Chondrocyte (in vitro differentiated cells): Measurements from ENCODE around the gene TBCE. TPM values are rescaled to one million over a fixed set of nuclear protein-coding genes. Genes with fewer than 3 reads are reported as not detected.

ENCODE experiments used
- DNase-seq: peaks from one replicate; pipeline ENCODE4 v3.0.0; 2021; ENCODE audit warnings: mixed read lengths, low spot score
- H3K27ac Mint-ChIP-seq: one replicate; pipeline ENCODE4 v1.8.0; 2021; ENCODE audit warnings: mild to moderate bottlenecking, moderate library complexity, mixed read lengths; ENCODE audit not compliant: unreplicated experiment
- H3K27me3 Mint-ChIP-seq: 2 replicates; pipeline ENCODE4 v1.8.0; 2021; ENCODE audit warnings: low read depth, mixed read lengths
- H3K36me3 Mint-ChIP-seq: 2 replicates; pipeline ENCODE4 v1.8.0; 2021; ENCODE audit warnings: low read depth, mixed read lengths
- H3K4me1 Mint-ChIP-seq: 2 replicates; pipeline ENCODE4 v1.8.0; 2021; ENCODE audit warnings: low read depth, mild to moderate bottlenecking, mixed read lengths
- H3K4me3 Mint-ChIP-seq: one replicate; pipeline ENCODE4 v1.8.0; 2021; ENCODE audit warnings: mild to moderate bottlenecking, moderate library complexity, mixed read lengths; ENCODE audit not compliant: unreplicated experiment
- H3K9me3 Mint-ChIP-seq: 2 replicates; pipeline ENCODE4 v1.8.0; 2021; ENCODE audit warnings: low read depth, mixed read lengths
- total RNA-seq: library from RNA; stranded (reverse); gene quantifications from 3 replicates; pipeline ENCODE4 v1.2.1, GENCODE V29; 2021
- TF ChIP-seq, protein P1 (sequence below): fragments of 200-600 bp; sonication (generic); IDR thresholded peaks from 2 replicates; pipeline ENCODE4 v1.5.0; 2021; ENCODE audit warnings: antibody characterized with exemption, mild to moderate bottlenecking, moderate library complexity

The TBCE gene
- total RNA-seq, 1 donor from 2014 or later = 23.2 TPM

- H3K27me3 Mint-ChIP-seq = no peaks in the 10 kb centered on the region
- peaks cover 29% of the 10 kb centered on the region for H3K4me1 Mint-ChIP-seq
- no peak within 1 kb of the TSS for H3K27ac Mint-ChIP-seq
- no peaks in the 10 kb centered on the region for H3K9me3 Mint-ChIP-seq
- H3K4me3 Mint-ChIP-seq = no peak within 1 kb of the TSS
- TF ChIP-seq, protein P1, sequence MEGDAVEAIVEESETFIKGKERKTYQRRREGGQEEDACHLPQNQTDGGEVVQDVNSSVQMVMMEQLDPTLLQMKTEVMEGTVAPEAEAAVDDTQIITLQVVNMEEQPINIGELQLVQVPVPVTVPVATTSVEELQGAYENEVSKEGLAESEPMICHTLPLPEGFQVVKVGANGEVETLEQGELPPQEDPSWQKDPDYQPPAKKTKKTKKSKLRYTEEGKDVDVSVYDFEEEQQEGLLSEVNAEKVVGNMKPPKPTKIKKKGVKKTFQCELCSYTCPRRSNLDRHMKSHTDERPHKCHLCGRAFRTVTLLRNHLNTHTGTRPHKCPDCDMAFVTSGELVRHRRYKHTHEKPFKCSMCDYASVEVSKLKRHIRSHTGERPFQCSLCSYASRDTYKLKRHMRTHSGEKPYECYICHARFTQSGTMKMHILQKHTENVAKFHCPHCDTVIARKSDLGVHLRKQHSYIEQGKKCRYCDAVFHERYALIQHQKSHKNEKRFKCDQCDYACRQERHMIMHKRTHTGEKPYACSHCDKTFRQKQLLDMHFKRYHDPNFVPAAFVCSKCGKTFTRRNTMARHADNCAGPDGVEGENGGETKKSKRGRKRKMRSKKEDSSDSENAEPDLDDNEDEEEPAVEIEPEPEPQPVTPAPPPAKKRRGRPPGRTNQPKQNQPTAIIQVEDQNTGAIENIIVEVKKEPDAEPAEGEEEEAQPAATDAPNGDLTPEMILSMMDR = no peak
- H3K36me3 Mint-ChIP-seq = no peaks in the 10 kb centered on the region
- DNase-seq = peak; percentile 98
Measured at GRCh38 chr1:235328271-235329138, 38.7 kb upstream of the TBCE start, which contains the start of gene GGPS1. Gene GGPS1, plus strand, starts transcription at chr1:235328570. Its CDS starts 6,695 bp downstream, at chr1:235335265.

- no peaks in the 10 kb centered on the region for H3K9me3 Mint-ChIP-seq
Measured at GRCh38 chr1:235329139-235329902, 37.9 kb upstream of the TBCE start.

GRCh38 chr1:235330918-235331285 is 36.3 kb upstream of the TBCE start:
- no peak overlapping the region for H3K27ac Mint-ChIP-seq
- H3K4me1 Mint-ChIP-seq = peaks cover 8% of the 10 kb centered on the region
- DNase-seq = no peak
- TF ChIP-seq, protein P1 = no peak
- H3K27me3 Mint-ChIP-seq = no peaks in the 10 kb centered on the region
- no peaks in the 10 kb centered on the region for H3K36me3 Mint-ChIP-seq
- H3K4me3 Mint-ChIP-seq = no peak overlapping the region
- H3K9me3 Mint-ChIP-seq = no peaks in the 10 kb centered on the region

More at GRCh38 chr1:235329139-235329902, 37.9 kb upstream of the TBCE start:
- Mint-ChIP-seq H3K4me1 (peaks cover 24% of the 10 kb centered on the region), H3K4me3 (no peak overlapping the region), H3K27ac (no peak overlapping the region), H3K36me3 (no peaks in the 10 kb centered on the region), H3K27me3 (no peaks in the 10 kb centered on the region)
- TF ChIP-seq, protein P1 = peak; percentile 57
- DNase-seq = no peak

GRCh38 chr1:235331401-235331800 is 35.8 kb upstream of the TBCE start:
- Mint-ChIP-seq H3K27ac (no peak overlapping the region), H3K36me3 (no peaks in the 10 kb centered on the region), H3K27me3 (no peaks in the 10 kb centered on the region), H3K4me3 (no peak overlapping the region), H3K9me3 (no peaks in the 10 kb centered on the region), H3K4me1 (peaks cover 4% of the 10 kb centered on the region)
- TF ChIP-seq, protein P1 = no peak
- no peak for DNase-seq

DNA sequence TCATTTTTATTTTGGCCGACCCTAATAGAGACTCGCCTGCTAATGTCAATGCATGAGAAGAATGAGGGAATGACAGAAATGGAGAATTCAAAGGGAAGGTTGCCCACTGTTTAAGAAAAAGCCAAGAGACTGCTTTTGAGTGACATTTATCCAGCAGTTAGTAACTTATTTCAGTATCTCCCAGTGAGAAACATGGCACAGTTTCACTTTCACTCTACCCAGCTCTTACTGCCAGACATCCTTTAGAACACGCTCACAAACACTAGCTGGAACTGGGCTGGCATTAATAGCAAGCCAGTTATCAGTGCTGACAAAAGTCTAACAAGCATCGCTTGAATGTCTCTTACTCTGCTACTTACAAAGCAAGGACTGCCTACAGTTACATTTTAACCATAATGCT is 30.3 kb upstream of the TBCE start:
- Mint-ChIP-seq H3K4me1 (peaks cover 6% of the 10 kb centered on the region), H3K27me3 (no peaks in the 10 kb centered on the region), H3K36me3 (peaks cover 8% of the 10 kb centered on the region), H3K9me3 (no peaks in the 10 kb centered on the region), H3K27ac (no peak overlapping the region), H3K4me3 (no peak overlapping the region)
- no peak for DNase-seq
- TF ChIP-seq, protein P1 = no peak
